Cardiac fibroblast (primary cell): Measurements from ENCODE around the gene CELA2A.
A peak's percentile ranks its signal among the peaks of the same experiment; 100 is the strongest.

Experiments
- DNase-seq, 2 donors: peaks; one replicate each; pipeline versions ENCODE4 v3.0.0 to v3.0.0-alpha.2; 2010; ENCODE audit warnings: low read depth in 2 of 2
- H3K4me3 ChIP-seq, 2 donors: replicated peaks in 1 of 2; 1 replicate in 1 of 2; 2 replicates in 1 of 2; pipeline ENCODE4 v1.5.1; 2011; ENCODE audit warnings: low read depth in 2 of 2, low read length in 2 of 2, mild to moderate bottlenecking in 2 of 2, moderate library complexity in 1 of 2
- CTCF ChIP-seq: IDR thresholded peaks from one replicate; pipeline ENCODE4 v1.5.1; 2011; ENCODE audit warnings: low read depth, mild to moderate bottlenecking, low read length, inconsistent platforms

The CELA2A gene

DNA sequence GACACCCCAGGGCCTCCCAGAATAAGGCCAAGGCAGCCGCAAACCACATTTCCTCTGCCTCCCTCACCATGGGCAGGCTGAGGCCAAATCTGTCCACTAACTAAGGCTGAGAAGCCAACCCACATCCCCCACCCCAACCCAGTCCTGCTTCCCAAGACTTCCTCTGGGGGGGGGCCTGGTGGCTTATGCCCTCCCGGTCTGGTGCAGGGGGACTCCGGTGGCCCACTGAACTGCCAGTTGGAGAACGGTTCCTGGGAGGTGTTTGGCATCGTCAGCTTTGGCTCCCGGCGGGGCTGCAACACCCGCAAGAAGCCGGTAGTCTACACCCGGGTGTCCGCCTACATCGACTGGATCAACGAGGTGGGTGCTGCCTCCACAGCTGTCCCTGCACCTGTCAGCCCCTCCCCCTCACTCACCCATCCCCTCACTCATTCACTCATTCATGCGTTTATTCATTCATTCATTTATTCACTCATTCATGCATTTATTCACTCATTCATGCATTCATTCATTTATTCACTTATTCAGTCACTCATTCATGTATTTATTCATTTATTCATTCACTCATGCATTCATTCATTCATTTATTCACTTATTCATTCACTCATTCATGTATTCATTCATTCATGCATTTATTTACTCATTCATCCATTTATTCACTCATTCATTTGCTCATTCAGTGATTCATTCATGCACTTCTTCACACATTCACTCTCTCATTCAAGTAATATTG, 11.0 kb upstream of the CELA2A start:
- DNase-seq = no peak
- no peak overlapping the region for H3K4me3 ChIP-seq
- TF ChIP-seq CTCF = no peak

DNA sequence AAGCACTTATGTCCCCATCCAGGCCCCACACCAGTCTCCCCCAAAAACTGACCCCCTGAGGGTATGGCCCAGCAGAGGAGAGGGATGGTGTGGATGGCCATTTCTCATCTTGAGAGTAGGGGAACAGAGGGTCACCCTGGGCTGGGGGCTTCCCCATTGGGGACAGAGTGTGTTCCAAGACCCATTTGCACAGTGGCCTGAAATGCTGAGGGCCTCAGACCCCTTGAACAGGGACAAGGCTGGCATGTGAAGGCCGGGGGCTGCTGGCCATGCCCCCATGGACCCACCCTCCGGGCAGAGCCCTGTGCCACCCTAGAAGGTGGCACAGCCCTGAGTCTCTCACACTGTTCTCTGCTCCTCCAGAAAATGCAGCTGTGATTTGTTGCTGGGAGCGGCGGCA, 10.3 kb upstream of the CELA2A start:
- no peak for TF ChIP-seq CTCF
- H3K4me3 ChIP-seq = no peak overlapping the region
- no peak for DNase-seq

- TF ChIP-seq CTCF = no peak
- DNase-seq = no peak
- no peak overlapping the region for H3K4me3 ChIP-seq
These were observed 7.6 kb upstream of the CELA2A start for GRCh38 chr1:15448877-15449462.

GRCh38 chr1:15449567-15449966, 7.0 kb upstream of the CELA2A start:
- no peak for TF ChIP-seq CTCF
- H3K4me3 ChIP-seq = no peak overlapping the region
- no peak for DNase-seq

GRCh38 chr1:15451014-15451722, 5.4 kb upstream of the CELA2A start:
- H3K4me3 ChIP-seq = no peak overlapping the region
- DNase-seq = no peak
- TF ChIP-seq CTCF = no peak

- DNase-seq = peak in 1 of 2 donors; percentile 36
- TF ChIP-seq CTCF = no peak
- no peak overlapping the region for H3K4me3 ChIP-seq
These were observed 4.3 kb upstream of the CELA2A start for GRCh38 chr1:15452216-15452615.
